Smooth muscle cell (in vitro differentiated cells): ENCODE data around the gene MAP3K20. TPM values are rescaled to one million over a fixed set of nuclear protein-coding genes. Genes with fewer than 3 reads are reported as not detected.

Source experiments
- DNase-seq: peaks from one replicate; lab custom pipeline; 2025; ENCODE audit not compliant: unreplicated experiment; lab: John Stamatoyannopoulos, UW
- H2AFZ ChIP-seq: fragments of 200-600 bp; sonication (generic); 2 replicates; pipeline ENCODE4 v1.6.0; 2016; ENCODE audit warnings: antibody characterized with exemption, low read depth, mild to moderate bottlenecking
- H3F3A ChIP-seq: fragments of 200-600 bp; sonication (generic); 2 replicates; pipeline ENCODE4 v1.6.0; 2017; ENCODE audit warnings: antibody characterized with exemption, low read depth
- H3K27ac ChIP-seq: fragments of 200-600 bp; sonication (generic); 2 replicates; pipeline ENCODE4 v1.5.1; 2016; ENCODE audit warnings: low read depth, mild to moderate bottlenecking
- H3K27me3 ChIP-seq: fragments of 200-600 bp; sonication (generic); 2 replicates; pipeline ENCODE4 v1.6.1; 2016; ENCODE audit warnings: low read depth, mild to moderate bottlenecking
- H3K36me3 ChIP-seq: fragments of 200-600 bp; sonication (generic); 2 replicates; pipeline ENCODE4 v1.5.1; 2016; ENCODE audit warnings: low read depth
- H3K4me1 ChIP-seq: fragments of 200-600 bp; sonication (generic); 2 replicates; pipeline ENCODE4 v1.5.1; 2016; ENCODE audit warnings: low read depth
- H3K4me2 ChIP-seq: fragments of 200-600 bp; sonication (generic); 2 replicates; pipeline ENCODE4 v1.6.0; 2016; ENCODE audit warnings: mild to moderate bottlenecking
- H3K4me3 ChIP-seq: fragments of 200-600 bp; sonication (generic); 2 replicates; pipeline ENCODE4 v1.5.1; 2016; ENCODE audit warnings: mild to moderate bottlenecking
- H3K79me2 ChIP-seq: fragments of 200-600 bp; sonication (generic); 2 replicates; pipeline ENCODE4 v1.6.0; 2016; ENCODE audit warnings: low read depth, mild to moderate bottlenecking
- H3K9ac ChIP-seq: fragments of 200-600 bp; sonication (generic); 2 replicates; pipeline ENCODE4 v1.6.0; 2016; ENCODE audit warnings: low read depth
- H3K9me3 ChIP-seq: fragments of 200-600 bp; sonication (generic); replicated peaks from 2 replicates; pipeline ENCODE4 v1.5.1; 2016; ENCODE audit warnings: low read depth
- H4K20me1 ChIP-seq: fragments of 200-600 bp; sonication (generic); 2 replicates; pipeline ENCODE4 v1.6.0; 2016; ENCODE audit warnings: low read depth
- CTCF ChIP-seq: fragments of 200-600 bp; sonication (generic); IDR thresholded peaks from 2 replicates; pipeline ENCODE4 v1.5.1; 2017; ENCODE audit warnings: borderline replicate concordance, mild to moderate bottlenecking, antibody characterized with exemption; ENCODE audit not compliant: insufficient read depth, poor library complexity, severe bottlenecking
- WGBS: methylation state at CpG from one replicate; pipeline ENCODE4 v1.1.7; 2016; ENCODE audit warnings: low lambda C conversion rate; 5-methylcytosine and 5-hydroxymethylcytosine counted together
- polyA plus RNA-seq: library from polyadenylated mRNA; unstranded; fragments of >200 nt; fragmentation: Nextera tagmentation; extraction: Ambion mirVana; gene quantifications from 2 replicates; pipeline ENCODE4 v1.2.1, GENCODE V29; 2016
- total RNA-seq: library from RNA; depleted of rRNA; stranded (reverse); fragments of >200 nt; gene quantifications from 2 replicates; pipeline ENCODE4 v1.2.3, GENCODE V29; 2014

The MAP3K20 gene
- total and polyA plus RNA-seq, 2 experiments from 2014 or later = 25.8 to 29.2 TPM

DNA sequence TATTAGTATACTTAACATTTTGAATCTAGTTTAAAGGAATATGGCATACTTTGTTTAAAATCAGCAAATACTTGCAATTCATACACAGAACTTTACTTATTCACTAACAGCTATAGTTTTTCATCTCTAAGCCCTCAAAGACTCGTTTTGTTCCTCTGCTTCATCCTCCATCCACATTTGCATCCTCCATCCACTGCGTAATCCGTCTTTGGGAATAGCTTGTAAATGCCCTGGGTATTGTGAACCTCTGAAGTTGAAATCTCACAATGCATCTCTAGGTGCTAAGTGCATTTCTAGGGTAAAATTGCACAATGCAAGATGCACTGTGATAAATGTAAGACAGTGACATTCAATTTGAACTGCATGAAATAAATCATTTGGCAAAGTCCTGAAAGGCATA is 163.2 kb downstream of the MAP3K20 start:
- Histone ChIP-seq H3K27ac (no peak overlapping the region), H3K9me3 (no peaks in the 10 kb centered on the region), H4K20me1 (no peaks in the 10 kb centered on the region), H3K79me2 (no peaks in the 10 kb centered on the region), H3K4me1 (peaks cover 4% of the 10 kb centered on the region), H3K36me3 (no peaks in the 10 kb centered on the region), H2AFZ (no peak overlapping the region), H3K4me3 (no peak overlapping the region), H3K4me2 (no peak overlapping the region), H3K27me3 (no peaks in the 10 kb centered on the region), H3F3A (no peaks in the 10 kb centered on the region), H3K9ac (no peak overlapping the region)
- no peak for DNase-seq
- TF ChIP-seq CTCF = no peak
- 91% methylated on average over 3 of the region's 3 CpGs for WGBS

DNA sequence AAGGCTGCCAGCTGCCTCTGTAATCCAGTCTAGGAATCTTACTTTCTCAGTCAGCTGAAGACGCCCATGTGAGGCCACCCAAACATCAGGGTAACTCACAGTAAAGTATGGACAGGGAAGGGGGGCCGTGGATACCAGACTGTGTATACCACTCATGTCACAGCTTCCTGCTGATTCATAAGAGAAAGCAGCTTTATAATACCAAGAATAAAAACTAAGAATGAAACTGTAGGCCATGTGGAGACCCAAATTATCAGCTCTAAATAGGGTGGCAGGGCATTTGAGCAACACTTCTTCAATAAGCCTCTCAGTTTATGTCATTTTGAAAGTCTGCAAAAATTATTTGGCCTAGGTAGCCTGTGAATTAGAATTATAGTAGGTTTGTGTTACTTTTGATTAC is 164.0 kb downstream of the MAP3K20 start:
- Histone ChIP-seq H3K36me3 (no peaks in the 10 kb centered on the region), H3K79me2 (no peaks in the 10 kb centered on the region), H3K4me1 (peaks cover 4% of the 10 kb centered on the region), H3K27ac (no peak overlapping the region), H3K4me2 (no peak overlapping the region), H3K4me3 (no peak overlapping the region), H2AFZ (no peak overlapping the region), H3K9me3 (no peaks in the 10 kb centered on the region), H3K9ac (no peak overlapping the region), H4K20me1 (no peaks in the 10 kb centered on the region), H3K27me3 (no peaks in the 10 kb centered on the region), H3F3A (no peaks in the 10 kb centered on the region)
- WGBS = 73% methylated on average over 2 of the region's 2 CpGs
- TF ChIP-seq CTCF = no peak
- DNase-seq = no peak

GRCh38 chr2:173240083-173240482 is 164.4 kb downstream of the MAP3K20 start:
- Histone ChIP-seq H3K4me1 (peaks cover 4% of the 10 kb centered on the region), H3K4me2 (no peak overlapping the region), H3K9me3 (no peaks in the 10 kb centered on the region), H3K9ac (no peak overlapping the region), H3K27ac (no peak overlapping the region), H3K36me3 (no peaks in the 10 kb centered on the region), H3F3A (no peaks in the 10 kb centered on the region), H3K4me3 (no peak overlapping the region), H2AFZ (no peak overlapping the region), H3K79me2 (no peaks in the 10 kb centered on the region), H3K27me3 (no peaks in the 10 kb centered on the region), H4K20me1 (no peaks in the 10 kb centered on the region)
- no peak for TF ChIP-seq CTCF
- WGBS = 100% methylated on average over 2 of the region's 2 CpGs
- no peak for DNase-seq

DNA sequence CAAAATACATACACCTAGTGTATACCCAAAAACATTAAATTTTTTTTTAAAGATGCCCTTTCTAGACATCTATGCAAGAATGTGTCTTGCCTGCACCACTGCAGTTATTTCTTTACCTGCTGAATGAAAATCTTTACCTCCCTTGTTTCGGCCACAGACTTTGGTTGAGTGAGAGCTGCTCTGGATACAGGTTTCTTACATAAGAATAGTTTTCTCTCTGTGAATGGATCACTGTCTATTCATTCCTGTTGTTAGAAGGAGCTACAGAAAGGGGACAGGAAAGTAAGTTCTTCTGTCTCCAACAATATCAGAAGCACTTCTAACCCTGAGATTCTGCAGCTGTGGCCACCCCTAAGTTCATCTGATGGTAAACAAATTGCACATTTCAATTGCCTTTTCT is 166.0 kb downstream of the MAP3K20 start:
- Histone ChIP-seq H3F3A (no peaks in the 10 kb centered on the region), H3K36me3 (no peaks in the 10 kb centered on the region), H3K4me2 (no peak overlapping the region), H3K9ac (no peak overlapping the region), H3K27ac (no peak overlapping the region), H2AFZ (no peak overlapping the region), H3K4me3 (no peak overlapping the region), H3K27me3 (no peaks in the 10 kb centered on the region), H4K20me1 (no peaks in the 10 kb centered on the region), H3K9me3 (no peaks in the 10 kb centered on the region), H3K79me2 (no peaks in the 10 kb centered on the region), H3K4me1 (peaks cover under 1% of the 10 kb centered on the region)
- 95% methylated on average over 1 of the region's 1 CpG for WGBS
- no peak for DNase-seq
- no peak for TF ChIP-seq CTCF
